ENCODE results near the gene DNAH6. TPM values are rescaled to one million over a fixed set of nuclear protein-coding genes. Genes with fewer than 3 reads are reported as not detected.

The DNAH6 gene
- total and polyA plus RNA-seq, 8 donors: 1.3 to 6.2 (median 3.6) TPM

DNA sequence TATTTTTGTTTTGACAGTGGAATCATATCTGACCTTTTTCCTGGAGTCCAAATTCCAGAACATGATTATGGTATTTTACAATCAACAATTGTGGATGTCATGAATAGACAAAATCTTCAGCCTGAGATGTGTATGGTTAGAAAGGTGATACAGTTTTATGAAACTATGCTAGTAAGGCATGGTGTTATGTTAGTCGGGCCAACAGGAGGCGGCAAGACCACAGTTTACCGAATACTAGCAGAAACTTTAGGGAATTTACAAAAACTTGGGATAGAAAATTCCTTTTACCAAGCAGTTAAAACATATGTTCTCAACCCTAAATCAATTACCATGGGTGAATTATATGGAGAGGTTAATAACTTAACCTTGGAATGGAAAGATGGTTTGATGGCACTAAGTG is 137.0 kb downstream of the DNAH6 start:
- no peaks in the 10 kb centered on the region for H3K27me3 ChIP-seq

DNA sequence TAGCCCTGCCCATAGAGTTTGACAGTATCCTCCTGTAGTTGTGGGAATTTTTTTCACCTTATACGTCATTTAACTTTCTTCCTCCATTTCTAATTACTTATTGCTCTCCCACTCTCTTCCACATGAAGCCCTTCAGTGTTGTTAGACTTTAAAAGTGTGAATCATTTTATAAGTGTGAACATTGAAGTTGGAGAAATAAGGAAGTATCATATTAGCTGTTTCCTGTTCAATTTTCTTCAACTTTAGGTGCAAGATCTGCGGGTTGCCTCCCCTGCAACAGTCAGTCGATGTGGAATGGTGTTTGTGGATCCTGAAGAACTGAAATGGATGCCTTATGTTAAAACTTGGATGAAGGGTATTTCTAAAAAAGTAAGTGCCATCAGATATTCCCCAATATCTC is 138.1 kb downstream of the DNAH6 start:
- Histone ChIP-seq H3K36me3 (no peaks in the 10 kb centered on the region), H3K4me1 (no peaks in the 10 kb centered on the region), H3K27ac (no peak overlapping the region), H3K27me3 (no peaks in the 10 kb centered on the region), H3K9me3 (no peaks in the 10 kb centered on the region), H3K4me3 (no peak overlapping the region)
- ATAC-seq (no peak), DNase-seq (no peak)
- intact Hi-C loops (cut with DNase I): no loop called here
- TF ChIP-seq, protein P1, sequence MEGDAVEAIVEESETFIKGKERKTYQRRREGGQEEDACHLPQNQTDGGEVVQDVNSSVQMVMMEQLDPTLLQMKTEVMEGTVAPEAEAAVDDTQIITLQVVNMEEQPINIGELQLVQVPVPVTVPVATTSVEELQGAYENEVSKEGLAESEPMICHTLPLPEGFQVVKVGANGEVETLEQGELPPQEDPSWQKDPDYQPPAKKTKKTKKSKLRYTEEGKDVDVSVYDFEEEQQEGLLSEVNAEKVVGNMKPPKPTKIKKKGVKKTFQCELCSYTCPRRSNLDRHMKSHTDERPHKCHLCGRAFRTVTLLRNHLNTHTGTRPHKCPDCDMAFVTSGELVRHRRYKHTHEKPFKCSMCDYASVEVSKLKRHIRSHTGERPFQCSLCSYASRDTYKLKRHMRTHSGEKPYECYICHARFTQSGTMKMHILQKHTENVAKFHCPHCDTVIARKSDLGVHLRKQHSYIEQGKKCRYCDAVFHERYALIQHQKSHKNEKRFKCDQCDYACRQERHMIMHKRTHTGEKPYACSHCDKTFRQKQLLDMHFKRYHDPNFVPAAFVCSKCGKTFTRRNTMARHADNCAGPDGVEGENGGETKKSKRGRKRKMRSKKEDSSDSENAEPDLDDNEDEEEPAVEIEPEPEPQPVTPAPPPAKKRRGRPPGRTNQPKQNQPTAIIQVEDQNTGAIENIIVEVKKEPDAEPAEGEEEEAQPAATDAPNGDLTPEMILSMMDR (IDR thresholded peaks at IDR 0.05): no peak

More for the DNA sequence above, 137.0 kb downstream of the DNAH6 start:
- Histone ChIP-seq H3K4me3 (no peak overlapping the region), H3K27ac (no peak overlapping the region), H3K36me3 (no peaks in the 10 kb centered on the region), H3K4me1 (no peaks in the 10 kb centered on the region), H3K9me3 (no peaks in the 10 kb centered on the region)
- intact Hi-C loops (cut with DNase I): no loop called here
- DNase-seq: no peak
- no peak for ATAC-seq
- TF ChIP-seq, protein P1 (IDR thresholded peaks at IDR 0.05): no peak

DNA sequence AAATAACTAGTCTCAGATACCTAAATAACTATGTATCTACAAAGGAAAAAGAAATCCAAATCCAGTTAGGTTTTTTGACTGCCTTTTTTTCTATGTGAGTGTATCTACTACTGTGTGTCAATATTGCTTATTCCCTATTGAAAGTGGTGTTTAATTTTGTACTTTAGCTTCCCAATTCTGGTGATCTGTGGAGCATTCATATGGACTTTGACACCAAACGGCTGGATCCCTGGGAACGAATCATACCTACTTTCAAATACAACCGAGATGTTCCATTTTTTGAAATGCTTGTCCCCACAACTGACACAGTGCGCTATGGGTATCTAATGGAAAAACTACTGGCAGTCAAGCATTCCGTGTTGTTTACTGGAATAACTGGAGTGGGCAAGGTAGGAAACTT is 152.8 kb downstream of the DNAH6 start:
- H3K36me3 ChIP-seq: no peaks in the 10 kb centered on the region
- no peaks in the 10 kb centered on the region for H3K4me1 ChIP-seq
- TF ChIP-seq, protein P1 (IDR thresholded peaks at IDR 0.05): no peak
- no peak for ATAC-seq
- DNase-seq: no peak
- no peak overlapping the region for H3K27ac ChIP-seq
- no peak overlapping the region for H3K4me3 ChIP-seq
- intact Hi-C loops (cut with DNase I): no loop called here
- no peaks in the 10 kb centered on the region for H3K9me3 ChIP-seq
- H3K27me3 ChIP-seq: no peaks in the 10 kb centered on the region

DNA sequence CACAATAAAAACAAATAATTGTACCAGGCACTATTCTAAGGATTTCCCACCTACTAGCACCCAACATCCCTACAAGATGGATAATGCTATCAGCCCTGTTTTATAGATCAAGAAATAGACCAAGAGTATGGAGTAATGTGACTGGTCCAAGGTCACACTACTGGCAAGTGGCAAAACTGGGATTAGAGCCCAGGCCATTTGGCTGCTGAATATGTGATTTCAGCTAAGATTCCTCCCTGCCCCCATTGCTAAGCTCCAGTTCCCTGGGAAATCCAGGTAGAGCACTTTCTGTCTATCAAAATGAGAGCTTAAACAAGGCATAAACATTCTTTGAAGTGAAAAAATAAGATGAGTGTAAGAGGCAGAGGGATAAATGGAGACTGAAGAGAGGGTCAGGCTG is 157.8 kb downstream of the DNAH6 start:
- no peaks in the 10 kb centered on the region for H3K36me3 ChIP-seq
- ATAC-seq (no peak), DNase-seq (no peak)
- H3K4me3 ChIP-seq: no peak overlapping the region
- intact Hi-C loops (cut with DNase I): no loop called here
- TF ChIP-seq, protein P1 (IDR thresholded peaks at IDR 0.05): no peak
- H3K27ac ChIP-seq: no peak overlapping the region
- H3K9me3 ChIP-seq: no peaks in the 10 kb centered on the region
- H3K27me3 ChIP-seq: no peaks in the 10 kb centered on the region
- no peaks in the 10 kb centered on the region for H3K4me1 ChIP-seq

DNA sequence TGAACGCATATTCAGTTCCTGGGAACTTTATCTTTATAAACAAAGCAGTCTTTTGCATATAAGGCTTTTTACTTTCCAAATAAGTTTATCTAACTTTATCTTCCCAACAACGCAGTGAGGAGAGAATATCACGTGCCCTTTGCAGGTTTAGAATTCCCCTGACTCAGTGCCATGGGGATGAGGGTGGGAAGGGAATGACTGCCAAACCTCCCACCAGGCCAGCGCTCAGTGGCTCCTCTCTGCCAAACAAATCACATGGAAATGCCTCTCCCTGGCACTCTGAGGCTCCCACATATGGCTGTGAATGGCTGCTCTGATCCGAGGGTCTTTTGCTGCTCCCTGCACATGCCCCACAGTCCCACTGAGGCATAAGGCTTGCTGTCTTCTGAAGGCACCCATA is 158.3 kb downstream of the DNAH6 start:
- no peaks in the 10 kb centered on the region for H3K27me3 ChIP-seq
- H3K9me3 ChIP-seq: no peaks in the 10 kb centered on the region
- H3K4me1 ChIP-seq: no peaks in the 10 kb centered on the region
- ATAC-seq (no peak), DNase-seq (no peak)
- no peak overlapping the region for H3K27ac ChIP-seq
- TF ChIP-seq, protein P1 (IDR thresholded peaks at IDR 0.05): no peak
- no peaks in the 10 kb centered on the region for H3K36me3 ChIP-seq
- intact Hi-C loops (cut with DNase I): no loop called here
- no peak overlapping the region for H3K4me3 ChIP-seq

Measured in left lung (tissue), 10 donors.